ENCODE data around the gene TMEM167B. TPM values are rescaled to one million over a fixed set of nuclear protein-coding genes. Genes with fewer than 3 reads are reported as not detected.

TMEM167B gene
- total and polyA plus RNA-seq, 2 donors from 2014 or later = 24.7 to 39.4 TPM

DNA sequence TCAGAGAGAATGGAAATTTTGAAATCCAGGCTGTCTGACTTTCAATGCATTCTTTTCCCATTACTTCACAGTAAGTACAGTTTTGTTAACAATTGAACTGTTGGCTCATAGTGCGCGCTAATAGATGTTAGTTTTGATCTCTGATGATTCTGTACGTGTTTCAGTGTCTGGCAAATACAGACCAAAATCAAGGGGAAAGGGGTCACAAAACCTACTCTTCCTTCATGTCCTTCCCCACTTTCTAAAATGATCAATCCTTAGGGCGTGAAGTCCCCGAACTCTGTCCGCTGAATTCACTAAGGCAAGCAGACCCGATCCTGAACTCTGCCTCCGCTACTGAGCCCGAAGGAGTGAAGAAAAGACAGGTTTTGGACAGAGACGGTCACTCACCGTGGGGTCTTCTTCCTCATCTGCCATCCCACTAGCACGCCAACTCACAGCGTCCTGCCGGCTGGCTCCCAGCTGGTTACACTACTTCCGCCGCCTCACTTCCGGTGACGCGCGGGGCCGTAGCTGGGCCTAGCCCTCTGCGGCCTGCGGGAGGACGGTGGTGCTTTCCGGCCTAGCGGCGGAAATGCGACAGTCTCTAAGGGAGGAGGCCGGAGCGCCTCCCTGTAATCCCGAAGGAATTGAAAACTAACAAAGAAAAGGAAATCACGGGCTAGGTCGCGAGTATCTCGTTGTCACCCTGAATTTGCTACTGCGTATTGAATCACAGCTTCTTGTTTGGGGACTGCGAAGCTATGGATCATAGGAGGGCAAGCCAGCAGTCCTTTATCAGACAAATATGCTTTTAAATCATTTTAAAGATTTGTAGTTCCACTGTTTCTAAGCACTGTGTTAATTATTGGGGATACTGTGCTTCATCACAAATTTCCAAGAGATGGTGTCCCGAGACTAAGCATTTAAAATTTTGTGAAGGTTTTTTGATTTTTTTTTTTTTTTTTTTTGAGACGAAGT lies 14.8 kb upstream of the TMEM167B start, which contains the start of gene TAF13:
Gene TAF13 (minus strand): TSS at position 473 of the 960 bp plus-strand sequence. CDS start 56 bp downstream, at position 417.
- no peaks in the 10 kb centered on the region for H3K27me3 ChIP-seq (ENCODE audit: control insufficient read depth, insufficient read depth, low read length)
- FAIRE-seq (no peak), DNase-seq (peak; percentile 95 to 98 (median 97))
- peak within 1 kb of the TSS; percentile 65 to 99 (median 83) for H3K9ac ChIP-seq (ENCODE audit: low read length in 3 of 3)
- peak within 1 kb of the TSS; percentile 87 to 98 (median 93) for H3K4me3 ChIP-seq (ENCODE audit: low read length in 3 of 3)
- H3K27ac ChIP-seq (ENCODE audit: low read depth in 2 of 2, low read length in 2 of 2) = peak within 1 kb of the TSS; percentile 74 to 96
- intact Hi-C loops (cut with DNase I) = no loop called here
- no peaks in the 10 kb centered on the region for H3K9me3 ChIP-seq (ENCODE audit: control insufficient read depth in 2 of 3, insufficient read depth in 1 of 3, low read length in 3 of 3)
- TF ChIP-seq CTCF (IDR thresholded peaks at IDR 0.05; ENCODE audit: borderline replicate concordance, extremely low read depth, insufficient read depth) = no peak
- peaks cover 0 to 2% (median 0%) of the 10 kb centered on the region in 3 donors for H3K4me1 ChIP-seq (ENCODE audit: control insufficient read depth in 2 of 3, insufficient read depth in 2 of 3, low read depth in 1 of 3, low read length in 3 of 3)
- H3K36me3 ChIP-seq (ENCODE audit: control insufficient read depth in 2 of 3, insufficient read depth in 3 of 3, low read length in 3 of 3) = no peaks in the 10 kb centered on the region

- Histone ChIP-seq H3K4me1 (ENCODE audit: control insufficient read depth in 2 of 3, insufficient read depth in 2 of 3, low read depth in 1 of 3, low read length in 3 of 3) (peaks cover 0 to 2% (median 0%) of the 10 kb centered on the region in 3 donors), H3K4me3 (ENCODE audit: low read length in 3 of 3) (no peak overlapping the region), H3K9me3 (ENCODE audit: control insufficient read depth in 2 of 3, insufficient read depth in 1 of 3, low read length in 3 of 3) (no peaks in the 10 kb centered on the region), H3K36me3 (ENCODE audit: control insufficient read depth in 2 of 3, insufficient read depth in 3 of 3, low read length in 3 of 3) (no peaks in the 10 kb centered on the region), H3K9ac (ENCODE audit: low read length in 3 of 3) (no peak overlapping the region), H3K27ac (ENCODE audit: low read depth in 2 of 2, low read length in 2 of 2) (no peak overlapping the region), H3K27me3 (ENCODE audit: control insufficient read depth, insufficient read depth, low read length) (no peaks in the 10 kb centered on the region)
- FAIRE-seq (no peak), DNase-seq (no peak)
- no peak for TF ChIP-seq CTCF (IDR thresholded peaks at IDR 0.05; ENCODE audit: borderline replicate concordance, extremely low read depth, insufficient read depth)
- intact Hi-C loops (cut with DNase I) = no loop called here
Measured at GRCh38 chr1:109078317-109078716, 12.2 kb upstream of the TMEM167B start.

- no peak overlapping the region for H3K9ac ChIP-seq (ENCODE audit: low read length in 3 of 3)
- TF ChIP-seq CTCF (IDR thresholded peaks at IDR 0.05; ENCODE audit: borderline replicate concordance, extremely low read depth, insufficient read depth) = no peak
- intact Hi-C loops (cut with DNase I) = no loop called here
- H3K9me3 ChIP-seq (ENCODE audit: control insufficient read depth in 2 of 3, insufficient read depth in 1 of 3, low read length in 3 of 3) = no peaks in the 10 kb centered on the region
- DNase-seq (no peak), FAIRE-seq (no peak)
- H3K36me3 ChIP-seq (ENCODE audit: control insufficient read depth in 2 of 3, insufficient read depth in 3 of 3, low read length in 3 of 3) = no peaks in the 10 kb centered on the region
- H3K27ac ChIP-seq (ENCODE audit: low read depth in 2 of 2, low read length in 2 of 2) = no peak overlapping the region
- no peak overlapping the region for H3K4me3 ChIP-seq (ENCODE audit: low read length in 3 of 3)
- H3K27me3 ChIP-seq (ENCODE audit: control insufficient read depth, insufficient read depth, low read length) = no peaks in the 10 kb centered on the region
- peaks cover 0 to 2% (median 0%) of the 10 kb centered on the region in 3 donors for H3K4me1 ChIP-seq (ENCODE audit: control insufficient read depth in 2 of 3, insufficient read depth in 2 of 3, low read depth in 1 of 3, low read length in 3 of 3)
Measured at GRCh38 chr1:109079240-109079622, 11.3 kb upstream of the TMEM167B start.

Measured in kidney (tissue), 14 donors.